ENCODE measurements around the gene PAQR9.

DNA sequence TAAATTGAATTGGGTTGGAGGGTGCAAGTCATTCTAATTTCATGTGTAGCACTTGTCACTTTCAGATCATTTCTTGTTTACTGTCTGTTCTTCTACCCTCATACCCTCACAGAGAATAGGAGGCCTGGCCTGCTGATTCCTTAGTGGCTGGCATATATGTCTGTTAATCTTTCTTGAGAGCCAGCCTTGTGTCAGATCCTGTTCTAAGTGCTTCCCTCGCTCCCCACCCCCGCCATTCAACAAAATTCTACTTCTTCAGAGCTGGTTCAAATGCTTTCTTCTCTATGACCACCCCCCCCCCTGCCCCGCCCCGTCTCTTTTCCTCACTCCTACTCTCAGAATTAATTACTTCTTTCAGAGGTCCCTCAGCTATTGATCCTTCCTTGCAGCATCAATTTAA lies 36.4 kb upstream of the PAQR9 start:
- TF ChIP-seq POLR2A (IDR thresholded peaks at IDR 0.05), result no peak
- TF ChIP-seq, protein P1, sequence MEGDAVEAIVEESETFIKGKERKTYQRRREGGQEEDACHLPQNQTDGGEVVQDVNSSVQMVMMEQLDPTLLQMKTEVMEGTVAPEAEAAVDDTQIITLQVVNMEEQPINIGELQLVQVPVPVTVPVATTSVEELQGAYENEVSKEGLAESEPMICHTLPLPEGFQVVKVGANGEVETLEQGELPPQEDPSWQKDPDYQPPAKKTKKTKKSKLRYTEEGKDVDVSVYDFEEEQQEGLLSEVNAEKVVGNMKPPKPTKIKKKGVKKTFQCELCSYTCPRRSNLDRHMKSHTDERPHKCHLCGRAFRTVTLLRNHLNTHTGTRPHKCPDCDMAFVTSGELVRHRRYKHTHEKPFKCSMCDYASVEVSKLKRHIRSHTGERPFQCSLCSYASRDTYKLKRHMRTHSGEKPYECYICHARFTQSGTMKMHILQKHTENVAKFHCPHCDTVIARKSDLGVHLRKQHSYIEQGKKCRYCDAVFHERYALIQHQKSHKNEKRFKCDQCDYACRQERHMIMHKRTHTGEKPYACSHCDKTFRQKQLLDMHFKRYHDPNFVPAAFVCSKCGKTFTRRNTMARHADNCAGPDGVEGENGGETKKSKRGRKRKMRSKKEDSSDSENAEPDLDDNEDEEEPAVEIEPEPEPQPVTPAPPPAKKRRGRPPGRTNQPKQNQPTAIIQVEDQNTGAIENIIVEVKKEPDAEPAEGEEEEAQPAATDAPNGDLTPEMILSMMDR (IDR thresholded peaks at IDR 0.05 in 4 of 5, conservative IDR thresholded peaks at IDR 0.05 in 1 of 5), result no peak
